Measurements from ENCODE around the gene ZKSCAN4.

ZKSCAN4 gene

GRCh38 chr6:28209753-28210535 lies 42.1 kb downstream of the ZKSCAN4 start:
- no peak for DNase-seq (ENCODE audit: low read depth, low spot score)

DNA sequence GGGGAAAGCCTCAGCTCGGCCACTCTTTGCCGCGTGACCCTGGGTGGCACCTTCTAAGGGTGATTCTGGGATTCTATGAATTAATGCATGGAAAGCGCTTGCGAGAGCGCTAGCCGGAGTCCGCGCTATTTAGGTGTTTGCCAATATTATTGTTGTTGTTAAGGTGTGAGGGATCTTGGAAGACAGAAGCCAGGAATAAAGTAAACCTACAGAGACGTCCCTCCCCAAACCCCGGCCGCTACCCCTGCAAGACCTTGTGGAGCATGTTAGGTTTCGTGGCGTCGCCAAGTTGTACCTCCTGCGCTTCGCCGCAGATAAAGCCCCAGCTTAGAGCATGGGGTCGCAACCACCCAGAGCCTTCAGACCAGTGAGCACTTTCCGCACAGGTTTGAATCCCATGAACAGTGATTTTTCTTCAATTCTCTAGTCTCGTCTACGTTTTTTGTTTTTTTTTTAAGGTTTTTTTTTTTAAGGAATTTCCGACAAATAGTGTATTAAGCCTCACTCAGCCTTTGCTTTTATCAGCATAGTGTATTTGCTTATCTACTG lies 43.9 kb downstream of the ZKSCAN4 start:
- no peak for DNase-seq (ENCODE audit: low read depth, low spot score)

- DNase-seq (ENCODE audit: low read depth, low spot score) = no peak
Measured at GRCh38 chr6:28207510-28208110, 44.5 kb downstream of the ZKSCAN4 start.

GRCh38 chr6:28206928-28207509 lies 45.0 kb downstream of the ZKSCAN4 start:
- no peak for DNase-seq (ENCODE audit: low read depth, low spot score)

GRCh38 chr6:28206527-28206926 lies 45.5 kb downstream of the ZKSCAN4 start:
- no peak for DNase-seq (ENCODE audit: low read depth, low spot score)

- no peak for DNase-seq (ENCODE audit: low read depth, low spot score)
Measured at GRCh38 chr6:28205879-28206278, 46.2 kb downstream of the ZKSCAN4 start.

GRCh38 chr6:28203201-28203600 lies 48.9 kb downstream of the ZKSCAN4 start:
- no peak for DNase-seq (ENCODE audit: low read depth, low spot score)

DNA sequence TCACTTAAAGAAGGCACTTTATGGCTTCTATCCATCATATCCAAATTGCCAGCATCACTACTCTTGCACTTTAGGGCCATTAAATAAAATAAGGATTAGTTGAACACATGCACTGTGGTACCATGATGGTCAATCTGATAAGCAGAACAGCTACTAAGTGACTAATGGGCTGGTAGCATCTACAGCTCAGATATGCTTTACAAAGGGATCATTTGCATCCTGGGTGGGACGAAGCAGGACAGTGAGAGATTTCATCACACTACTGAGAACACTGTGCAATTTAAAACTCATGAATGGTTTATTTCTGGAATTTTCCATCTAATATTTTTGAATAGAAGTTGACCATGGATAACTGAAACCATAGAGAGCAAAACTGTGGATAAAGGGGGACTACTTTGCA lies 52.0 kb downstream of the ZKSCAN4 start:
- DNase-seq (ENCODE audit: low read depth, low spot score) = no peak

All from smooth muscle cell of the brain vasculature (primary cell).